Measurements from ENCODE around the gene ANKZF1.

DNA sequence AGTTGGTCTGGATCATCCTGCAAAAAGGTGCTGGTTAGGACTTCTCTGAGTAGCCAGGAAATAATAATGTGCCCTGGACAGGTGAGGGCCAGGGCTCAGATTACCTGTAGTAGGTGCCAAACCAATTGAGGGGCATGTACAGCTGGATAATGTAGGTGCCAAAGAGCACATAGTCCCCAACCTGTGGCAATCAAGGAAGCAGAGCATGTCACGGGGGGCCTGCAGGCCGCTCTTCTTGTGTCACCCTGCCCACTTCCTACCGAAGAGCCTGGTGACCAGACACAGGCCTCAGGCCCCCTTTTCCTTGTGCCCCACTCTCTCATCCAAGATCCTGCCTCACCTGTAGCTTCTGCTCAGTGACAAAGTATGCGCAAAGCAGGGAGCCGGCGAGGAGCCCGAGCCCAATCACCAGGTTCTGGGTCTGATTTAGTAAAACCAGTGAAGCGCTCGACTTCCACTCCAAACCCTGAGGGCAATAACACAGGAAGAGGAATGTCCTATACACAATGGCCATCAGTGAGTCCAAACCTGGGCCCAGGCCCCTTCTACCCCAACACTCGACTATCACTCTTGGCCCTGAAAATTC, 16.0 kb upstream of the ANKZF1 start:
- TF ChIP-seq, protein P1, sequence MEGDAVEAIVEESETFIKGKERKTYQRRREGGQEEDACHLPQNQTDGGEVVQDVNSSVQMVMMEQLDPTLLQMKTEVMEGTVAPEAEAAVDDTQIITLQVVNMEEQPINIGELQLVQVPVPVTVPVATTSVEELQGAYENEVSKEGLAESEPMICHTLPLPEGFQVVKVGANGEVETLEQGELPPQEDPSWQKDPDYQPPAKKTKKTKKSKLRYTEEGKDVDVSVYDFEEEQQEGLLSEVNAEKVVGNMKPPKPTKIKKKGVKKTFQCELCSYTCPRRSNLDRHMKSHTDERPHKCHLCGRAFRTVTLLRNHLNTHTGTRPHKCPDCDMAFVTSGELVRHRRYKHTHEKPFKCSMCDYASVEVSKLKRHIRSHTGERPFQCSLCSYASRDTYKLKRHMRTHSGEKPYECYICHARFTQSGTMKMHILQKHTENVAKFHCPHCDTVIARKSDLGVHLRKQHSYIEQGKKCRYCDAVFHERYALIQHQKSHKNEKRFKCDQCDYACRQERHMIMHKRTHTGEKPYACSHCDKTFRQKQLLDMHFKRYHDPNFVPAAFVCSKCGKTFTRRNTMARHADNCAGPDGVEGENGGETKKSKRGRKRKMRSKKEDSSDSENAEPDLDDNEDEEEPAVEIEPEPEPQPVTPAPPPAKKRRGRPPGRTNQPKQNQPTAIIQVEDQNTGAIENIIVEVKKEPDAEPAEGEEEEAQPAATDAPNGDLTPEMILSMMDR (IDR thresholded peaks at IDR 0.05; ENCODE audit: borderline replicate concordance, extremely low read depth, low read length, poor library complexity, severe bottlenecking) = no peak
- no peak for TF ChIP-seq EZH2 (IDR thresholded peaks at IDR 0.05; ENCODE audit: borderline replicate concordance, low read depth, low read length, severe bottlenecking)

Data from DND-41 (cell line).